ENCODE results near the gene SCN4B. TPM values are rescaled to one million over a fixed set of nuclear protein-coding genes. Genes with fewer than 3 reads are reported as not detected.

The SCN4B gene
- total RNA-seq, 1 experiment from 2014 or later: 0.33 TPM

DNA sequence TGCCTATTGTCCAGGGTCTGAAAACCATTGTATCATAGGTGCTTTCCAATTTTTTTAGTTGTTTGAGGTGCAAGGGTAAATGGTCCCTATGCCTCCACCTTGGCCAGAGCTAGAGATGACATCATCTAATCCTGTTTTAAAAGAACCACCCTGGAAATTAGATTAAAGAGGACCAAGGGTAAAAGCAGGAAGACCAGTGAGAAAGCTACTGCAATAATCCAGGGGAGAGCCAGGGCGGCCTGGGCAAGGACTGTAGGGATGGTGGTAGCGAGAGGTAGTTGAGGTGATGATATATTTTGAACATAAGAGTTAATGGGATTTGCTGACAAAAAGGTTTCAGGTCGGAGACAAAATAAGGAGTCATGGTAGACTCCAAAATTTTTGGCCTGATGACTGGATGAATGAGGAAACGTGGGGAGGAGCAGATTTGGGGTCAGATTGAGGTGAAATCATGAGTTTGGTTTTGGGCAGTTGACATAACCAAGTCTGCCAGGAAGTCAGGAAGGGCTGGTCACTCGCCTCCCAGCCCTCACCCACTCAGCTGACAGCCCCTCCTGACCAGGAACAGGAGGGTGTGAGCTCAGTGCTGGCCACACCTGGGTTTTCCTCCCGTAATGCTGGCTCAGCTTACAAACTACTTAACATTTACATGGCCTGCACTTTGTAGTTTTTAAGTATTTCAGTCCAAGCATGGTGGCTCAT lies 23.0 kb downstream of the SCN4B start:
- BruUV-seq (replicated peaks): no TSS peak
- Histone ChIP-seq H3K27ac (ENCODE audit: low read length) (no peak overlapping the region), H3K36me3 (ENCODE audit: control insufficient read depth, insufficient read depth, low read length) (no peaks in the 10 kb centered on the region), H3K9me3 (ENCODE audit: control insufficient read depth, insufficient read depth, low read depth, low read length) (no peaks in the 10 kb centered on the region), H3K4me1 (ENCODE audit: control insufficient read depth, insufficient read depth, low read length) (no peaks in the 10 kb centered on the region), H3K27me3 (ENCODE audit: control insufficient read depth, insufficient read depth, low read length) (peaks cover 2% of the 10 kb centered on the region; the same call in 1 of the 2 replicates), H3K4me3 (ENCODE audit: low read depth in 2 of 2, low read length in 2 of 2) (no peak overlapping the region)
- intact Hi-C loops (cut with micrococcal nuclease; ENCODE audit: unreplicated experiment) (no loop called here), in situ Hi-C loops (cut with HindIII; ENCODE audit: low pct_unique_long_range_greater_than_20kb, low sequenced_read_pairs) (no loop called here)
- DNase-seq (ENCODE audit: low read depth, low spot score) (no peak), ATAC-seq (no peak)
- TF ChIP-seq POLR2AphosphoS5 (IDR thresholded peaks at IDR 0.05; ENCODE audit: low read depth, low read length): no peak
- TF ChIP-seq, protein P1, sequence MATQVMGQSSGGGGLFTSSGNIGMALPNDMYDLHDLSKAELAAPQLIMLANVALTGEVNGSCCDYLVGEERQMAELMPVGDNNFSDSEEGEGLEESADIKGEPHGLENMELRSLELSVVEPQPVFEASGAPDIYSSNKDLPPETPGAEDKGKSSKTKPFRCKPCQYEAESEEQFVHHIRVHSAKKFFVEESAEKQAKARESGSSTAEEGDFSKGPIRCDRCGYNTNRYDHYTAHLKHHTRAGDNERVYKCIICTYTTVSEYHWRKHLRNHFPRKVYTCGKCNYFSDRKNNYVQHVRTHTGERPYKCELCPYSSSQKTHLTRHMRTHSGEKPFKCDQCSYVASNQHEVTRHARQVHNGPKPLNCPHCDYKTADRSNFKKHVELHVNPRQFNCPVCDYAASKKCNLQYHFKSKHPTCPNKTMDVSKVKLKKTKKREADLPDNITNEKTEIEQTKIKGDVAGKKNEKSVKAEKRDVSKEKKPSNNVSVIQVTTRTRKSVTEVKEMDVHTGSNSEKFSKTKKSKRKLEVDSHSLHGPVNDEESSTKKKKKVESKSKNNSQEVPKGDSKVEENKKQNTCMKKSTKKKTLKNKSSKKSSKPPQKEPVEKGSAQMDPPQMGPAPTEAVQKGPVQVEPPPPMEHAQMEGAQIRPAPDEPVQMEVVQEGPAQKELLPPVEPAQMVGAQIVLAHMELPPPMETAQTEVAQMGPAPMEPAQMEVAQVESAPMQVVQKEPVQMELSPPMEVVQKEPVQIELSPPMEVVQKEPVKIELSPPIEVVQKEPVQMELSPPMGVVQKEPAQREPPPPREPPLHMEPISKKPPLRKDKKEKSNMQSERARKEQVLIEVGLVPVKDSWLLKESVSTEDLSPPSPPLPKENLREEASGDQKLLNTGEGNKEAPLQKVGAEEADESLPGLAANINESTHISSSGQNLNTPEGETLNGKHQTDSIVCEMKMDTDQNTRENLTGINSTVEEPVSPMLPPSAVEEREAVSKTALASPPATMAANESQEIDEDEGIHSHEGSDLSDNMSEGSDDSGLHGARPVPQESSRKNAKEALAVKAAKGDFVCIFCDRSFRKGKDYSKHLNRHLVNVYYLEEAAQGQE (IDR thresholded peaks at IDR 0.05; ENCODE audit: insufficient read depth in 1 of 2, low read depth in 2 of 2, low read length in 1 of 2): no peak
- TF ChIP-seq SIN3A (IDR thresholded peaks at IDR 0.05; ENCODE audit: borderline replicate concordance, insufficient read depth, low read depth, low read length): no peak
- TF ChIP-seq, protein P2, sequence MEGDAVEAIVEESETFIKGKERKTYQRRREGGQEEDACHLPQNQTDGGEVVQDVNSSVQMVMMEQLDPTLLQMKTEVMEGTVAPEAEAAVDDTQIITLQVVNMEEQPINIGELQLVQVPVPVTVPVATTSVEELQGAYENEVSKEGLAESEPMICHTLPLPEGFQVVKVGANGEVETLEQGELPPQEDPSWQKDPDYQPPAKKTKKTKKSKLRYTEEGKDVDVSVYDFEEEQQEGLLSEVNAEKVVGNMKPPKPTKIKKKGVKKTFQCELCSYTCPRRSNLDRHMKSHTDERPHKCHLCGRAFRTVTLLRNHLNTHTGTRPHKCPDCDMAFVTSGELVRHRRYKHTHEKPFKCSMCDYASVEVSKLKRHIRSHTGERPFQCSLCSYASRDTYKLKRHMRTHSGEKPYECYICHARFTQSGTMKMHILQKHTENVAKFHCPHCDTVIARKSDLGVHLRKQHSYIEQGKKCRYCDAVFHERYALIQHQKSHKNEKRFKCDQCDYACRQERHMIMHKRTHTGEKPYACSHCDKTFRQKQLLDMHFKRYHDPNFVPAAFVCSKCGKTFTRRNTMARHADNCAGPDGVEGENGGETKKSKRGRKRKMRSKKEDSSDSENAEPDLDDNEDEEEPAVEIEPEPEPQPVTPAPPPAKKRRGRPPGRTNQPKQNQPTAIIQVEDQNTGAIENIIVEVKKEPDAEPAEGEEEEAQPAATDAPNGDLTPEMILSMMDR (IDR thresholded peaks at IDR 0.05): no peak
- no peak for TF ChIP-seq TCF7L2 (IDR thresholded peaks at IDR 0.05; ENCODE audit: low read depth, low read length)
- ChIA-PET POLR2A (no interaction called here), CTCF (interaction anchor here (0.7 kb wide), 2 partner anchors 106 to 320 kb away, joined by 3 to 4 read pairs; no protein-coding TSS in a partner anchor)

DNA sequence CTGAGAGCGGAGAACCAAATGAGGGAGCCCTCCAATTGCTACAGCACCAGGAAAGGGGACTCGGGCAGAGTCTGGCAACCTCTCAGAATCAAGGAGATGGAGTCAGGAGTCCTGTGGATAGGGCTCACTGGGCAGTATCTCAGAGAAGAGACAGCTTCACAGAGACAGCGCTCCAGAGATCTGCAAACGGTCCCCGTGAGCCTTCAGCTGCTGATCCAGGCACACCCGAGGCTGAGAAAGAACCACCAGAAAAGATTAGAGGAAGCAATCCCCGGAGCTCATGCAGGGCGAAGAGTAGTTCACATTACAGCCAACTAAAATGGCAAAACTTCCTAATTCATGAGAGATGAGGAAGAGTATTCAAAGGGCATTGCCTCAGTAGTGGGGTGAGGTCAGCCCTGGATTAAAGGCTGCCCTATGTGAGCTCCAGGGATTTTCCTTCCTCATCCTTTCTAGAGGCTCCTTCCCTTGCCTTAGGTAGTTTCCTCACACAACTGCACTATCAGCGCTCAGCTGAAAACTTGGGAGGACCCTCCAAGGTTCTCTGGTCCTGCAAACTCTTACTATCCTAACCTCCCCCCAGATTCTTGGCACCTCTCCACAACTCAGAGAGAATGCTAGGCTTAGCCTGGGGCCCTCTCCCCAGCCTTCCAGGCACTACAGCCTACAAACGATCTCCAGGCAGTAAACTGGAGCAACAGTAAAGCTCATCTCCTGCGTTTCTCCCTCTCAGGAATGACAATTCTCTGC lies 23.7 kb downstream of the SCN4B start:
- no peaks in the 10 kb centered on the region for H3K9me3 ChIP-seq (ENCODE audit: control insufficient read depth, insufficient read depth, low read depth, low read length)
- no peak for ATAC-seq
- TF ChIP-seq TCF7L2 (IDR thresholded peaks at IDR 0.05; ENCODE audit: low read depth, low read length): no peak
- TF ChIP-seq SIN3A (IDR thresholded peaks at IDR 0.05; ENCODE audit: borderline replicate concordance, insufficient read depth, low read depth, low read length): no peak
- TF ChIP-seq, protein P1 (IDR thresholded peaks at IDR 0.05; ENCODE audit: insufficient read depth in 1 of 2, low read depth in 2 of 2, low read length in 1 of 2): no peak
- TF ChIP-seq, protein P2 (IDR thresholded peaks at IDR 0.05): no peak
- TF ChIP-seq POLR2AphosphoS5 (IDR thresholded peaks at IDR 0.05; ENCODE audit: low read depth, low read length): no peak
- no peaks in the 10 kb centered on the region for H3K36me3 ChIP-seq (ENCODE audit: control insufficient read depth, insufficient read depth, low read length)
- peaks cover 2% of the 10 kb centered on the region; the same call in 1 of the 2 replicates for H3K27me3 ChIP-seq (ENCODE audit: control insufficient read depth, insufficient read depth, low read length)
- DNase-seq (ENCODE audit: low read depth, low spot score): no peak
- CTCF ChIA-PET: interaction anchor here (0.6 kb wide), 1 partner anchor 69 kb away, joined by 3 read pairs; no protein-coding TSS in a partner anchor
- intact Hi-C loops (cut with micrococcal nuclease; ENCODE audit: unreplicated experiment): no loop called here
- no peaks in the 10 kb centered on the region for H3K4me1 ChIP-seq (ENCODE audit: control insufficient read depth, insufficient read depth, low read length)
- in situ Hi-C loops (cut with HindIII; ENCODE audit: low pct_unique_long_range_greater_than_20kb, low sequenced_read_pairs): no loop called here
- no peak overlapping the region for H3K27ac ChIP-seq (ENCODE audit: low read length)
- no peak overlapping the region for H3K4me3 ChIP-seq (ENCODE audit: low read depth in 2 of 2, low read length in 2 of 2)
- POLR2A ChIA-PET: no interaction called here
- no TSS peak for BruUV-seq (replicated peaks)
